GM12878 (cell line): ENCODE results near the gene FAM76B. TPM values are rescaled to one million over a fixed set of nuclear protein-coding genes. Genes with fewer than 3 reads are reported as not detected.

ENCODE experiments used
- ATAC-seq: fragments of 200-7000 bp; cut with Tn5 transposase; 3 replicates; pipeline ENCODE4 v1.9.1; 2020; ENCODE audit warnings: mild to moderate bottlenecking, moderate library complexity
- BruUV-seq: library from RNA; stranded (reverse); fragments of 400-500 nt; replicated peaks from 2 replicates; lab custom pipeline; 2021; lab: Mats Ljungman, UMichigan
- CTCF ChIA-PET: fragments of 300-600 bp; sonication (Branson Sonifier 250); formaldehyde crosslinking; extraction: SDS; loops from one replicate; lab custom pipeline; 2021; ENCODE audit warnings: inconsistent platforms; lab: Yijun Ruan, JAX
- POLR2A ChIA-PET: fragments of 350-600 bp; formaldehyde crosslinking; extraction: SDS; loops from one replicate; lab custom pipeline; 2021; ENCODE audit warnings: inconsistent platforms; lab: Charles Lee
- RAD21 ChIA-PET: fragments of 300-600 bp; sonication (Branson Sonifier 250); formaldehyde crosslinking; loops from one replicate; lab custom pipeline; 2023; ENCODE audit warnings: antibody characterized with exemption; ENCODE audit not compliant: unreplicated experiment; lab: Charles Lee
- SMC1A ChIA-PET: fragments of 300-600 bp; sonication (Branson Sonifier 250); formaldehyde crosslinking; loops from one replicate; lab custom pipeline; 2023; ENCODE audit not compliant: unreplicated experiment, uncharacterized antibody; lab: Charles Lee
- DNase-seq: peaks from one replicate; pipeline ENCODE4 v3.0.0-alpha.2; 2011; ENCODE audit warnings: low read depth, low spot score
- FAIRE-seq: peaks from 3 replicates; lab custom pipeline; 2011; peaks lifted over from hg19 to GRCh38; lab: Jason Lieb, UNC
- H2AFZ ChIP-seq: 2 replicates; pipeline ENCODE4 v1.6.0; 2011; ENCODE audit warnings: low read depth, low read length, control low read depth; ENCODE audit not compliant: control insufficient read depth
- H3K27ac ChIP-seq: 2 replicates; pipeline ENCODE4 v1.5.1; 2011; ENCODE audit warnings: control low read depth; ENCODE audit not compliant: control insufficient read depth, insufficient read depth
- H3K27me3 ChIP-seq, 2 experiments: replicated peaks in 1 of 2; 2 replicates each; pipeline versions ENCODE4 v1.6.0 to v1.6.1; 2011; ENCODE audit warnings: low read length in 1 of 2; ENCODE audit not compliant: control insufficient read depth in 2 of 2, insufficient read depth in 2 of 2
- H3K36me3 ChIP-seq, 2 experiments: 2 replicates each; pipeline ENCODE4 v1.5.1; 2011; ENCODE audit warnings: low read length in 1 of 2; ENCODE audit not compliant: control insufficient read depth in 2 of 2, insufficient read depth in 2 of 2
- H3K4me1 ChIP-seq: 2 replicates; pipeline ENCODE4 v1.6.1; 2011; ENCODE audit warnings: mild to moderate bottlenecking, low read length, moderate library complexity, mixed read lengths; ENCODE audit not compliant: control insufficient read depth, insufficient read depth
- H3K4me2 ChIP-seq: 2 replicates; pipeline ENCODE4 v1.6.0; 2011; ENCODE audit warnings: control low read depth; ENCODE audit not compliant: control insufficient read depth, insufficient read depth
- H3K4me3 ChIP-seq: fragments of 200-600 bp; sonication (generic); 2 replicates; pipeline ENCODE4 v1.5.1; 2016
- H3K79me2 ChIP-seq: 2 replicates; pipeline ENCODE4 v1.6.0; 2011; ENCODE audit warnings: low read length; ENCODE audit not compliant: control insufficient read depth, insufficient read depth
- H3K9ac ChIP-seq: 2 replicates; pipeline ENCODE4 v1.8.0; 2011; ENCODE audit warnings: low read length, control low read depth, mixed read lengths; ENCODE audit not compliant: control insufficient read depth, insufficient read depth
- H3K9me3 ChIP-seq: replicated peaks from 3 replicates; pipeline ENCODE4 v1.5.1; 2011; ENCODE audit warnings: mild to moderate bottlenecking, low read length; ENCODE audit not compliant: control insufficient read depth, insufficient read depth
- H4K20me1 ChIP-seq: 2 replicates; pipeline ENCODE4 v1.6.0; 2011; ENCODE audit not compliant: control insufficient read depth, insufficient read depth
- BRCA1 ChIP-seq: IDR thresholded peaks from 2 replicates; pipeline ENCODE4 v1.6.1; 2011; ENCODE audit warnings: low read depth, low read length, improper control_type of control experiment
- DPF2 ChIP-seq: fragments of 450-650 bp; IDR thresholded peaks from 2 replicates; pipeline ENCODE4 v1.6.1; 2017; ENCODE audit warnings: mild to moderate bottlenecking
- GATAD2B ChIP-seq: fragments of 450-650 bp; conservative IDR thresholded peaks from 2 replicates; pipeline ENCODE4 v1.6.1; 2017; ENCODE audit warnings: low read depth, mild to moderate bottlenecking, moderate library complexity
- MAX ChIP-seq: IDR thresholded peaks from 2 replicates; pipeline ENCODE4 v1.6.1; 2012; ENCODE audit warnings: low read depth, low read length, improper control_type of control experiment
- SMAD1 ChIP-seq: fragments of 450-650 bp; IDR thresholded peaks from 2 replicates; pipeline ENCODE4 v1.6.1; 2018; ENCODE audit warnings: mild to moderate bottlenecking, low read depth; ENCODE audit not compliant: partially characterized antibody
- WGBS: methylation state at CpG from one replicate; pipeline ENCODE4 v1.1.6; 2016; ENCODE audit warnings: low lambda C conversion rate; ENCODE audit not compliant: insufficient replicate concordance, insufficient coverage; ENCODE audit errors: missing lambda C conversion rate; 5-methylcytosine and 5-hydroxymethylcytosine counted together
- in situ Hi-C: fragments of 300-500 bp; cut with MboI; formaldehyde crosslinking; loops from 9 replicates; pipeline ENCODE4 v1.14.3; 2018; ENCODE audit warnings: mixed read lengths
- intact Hi-C: fragments of 100-400 bp; cut with micrococcal nuclease; formaldehyde crosslinking; loops from one replicate; pipeline ENCODE4 v1.14.2; 2022; ENCODE audit not compliant: unreplicated experiment
- polyA plus RNA-seq, 11 experiments: library from polyadenylated mRNA; depleted of rRNA in 4 of 11; unstranded in 6 of 11; stranded (reverse) in 5 of 11; fragments of >200 nt; fragmentation: Nextera tagmentation in 4 of 11; fragmentation: Illumina TruSeq in 1 of 11; extraction: Ambion mirVana in 4 of 11; extraction: Trizol in 1 of 11; gene quantifications; 1 replicate in 1 of 11; 2 replicates in 10 of 11; pipeline versions ENCODE4 v1.2.1 to v1.2.3, GENCODE V29; 2011 to 2016; ENCODE audit warnings: inconsistent platforms in 2 of 11, missing spikeins in 2 of 11, low read depth in 1 of 11
- total RNA-seq, 4 experiments: library from RNA; depleted of rRNA in 3 of 4; stranded (reverse); fragments of >200 nt in 3 of 4; fragmentation: Illumina TruSeq in 1 of 4; extraction: Trizol in 1 of 4; gene quantifications; 2 replicates each; pipeline versions ENCODE4 v1.2.1 to v1.2.3, GENCODE V29; 2013 to 2021
- TF ChIP-seq, protein P1 (sequence below): fragments of 450-650 bp; IDR thresholded peaks from 2 replicates; pipeline ENCODE4 v1.6.1; 2017; ENCODE audit warnings: mild to moderate bottlenecking, moderate library complexity

Gene FAM76B
- total and polyA plus RNA-seq, 10 of the 15 experiments (the other 5 are each of a cell fraction or from before 2014, with no cell fraction given) = 13.5 to 56.8 (median 28.4) TPM

DNA sequence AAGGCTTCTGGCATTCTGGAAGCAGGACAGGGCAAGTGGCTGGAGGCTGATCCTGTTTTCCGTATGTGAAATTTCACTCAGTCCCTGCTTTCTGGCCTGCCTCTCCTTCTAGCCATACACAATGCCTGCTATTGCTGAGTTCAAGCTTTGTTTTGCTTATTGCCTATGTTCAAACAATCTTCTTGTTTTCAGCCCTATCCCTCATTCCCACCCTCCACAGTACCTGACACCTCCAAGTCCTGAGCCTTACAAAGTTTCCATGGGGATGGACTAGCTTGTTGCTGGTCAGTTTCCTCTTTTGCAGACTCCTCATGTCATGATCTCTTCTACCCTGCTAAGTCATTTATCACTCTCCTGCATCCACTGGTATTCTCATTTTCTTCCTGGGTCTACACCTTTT is 38.1 kb downstream of the FAM76B start:
- no peaks in the 10 kb centered on the region for H3K36me3 ChIP-seq
- TF ChIP-seq BRCA1 = no peak
- no peak for TF ChIP-seq MAX
- TF ChIP-seq GATAD2B = no peak
- no peak for TF ChIP-seq DPF2
- TF ChIP-seq, protein P1, sequence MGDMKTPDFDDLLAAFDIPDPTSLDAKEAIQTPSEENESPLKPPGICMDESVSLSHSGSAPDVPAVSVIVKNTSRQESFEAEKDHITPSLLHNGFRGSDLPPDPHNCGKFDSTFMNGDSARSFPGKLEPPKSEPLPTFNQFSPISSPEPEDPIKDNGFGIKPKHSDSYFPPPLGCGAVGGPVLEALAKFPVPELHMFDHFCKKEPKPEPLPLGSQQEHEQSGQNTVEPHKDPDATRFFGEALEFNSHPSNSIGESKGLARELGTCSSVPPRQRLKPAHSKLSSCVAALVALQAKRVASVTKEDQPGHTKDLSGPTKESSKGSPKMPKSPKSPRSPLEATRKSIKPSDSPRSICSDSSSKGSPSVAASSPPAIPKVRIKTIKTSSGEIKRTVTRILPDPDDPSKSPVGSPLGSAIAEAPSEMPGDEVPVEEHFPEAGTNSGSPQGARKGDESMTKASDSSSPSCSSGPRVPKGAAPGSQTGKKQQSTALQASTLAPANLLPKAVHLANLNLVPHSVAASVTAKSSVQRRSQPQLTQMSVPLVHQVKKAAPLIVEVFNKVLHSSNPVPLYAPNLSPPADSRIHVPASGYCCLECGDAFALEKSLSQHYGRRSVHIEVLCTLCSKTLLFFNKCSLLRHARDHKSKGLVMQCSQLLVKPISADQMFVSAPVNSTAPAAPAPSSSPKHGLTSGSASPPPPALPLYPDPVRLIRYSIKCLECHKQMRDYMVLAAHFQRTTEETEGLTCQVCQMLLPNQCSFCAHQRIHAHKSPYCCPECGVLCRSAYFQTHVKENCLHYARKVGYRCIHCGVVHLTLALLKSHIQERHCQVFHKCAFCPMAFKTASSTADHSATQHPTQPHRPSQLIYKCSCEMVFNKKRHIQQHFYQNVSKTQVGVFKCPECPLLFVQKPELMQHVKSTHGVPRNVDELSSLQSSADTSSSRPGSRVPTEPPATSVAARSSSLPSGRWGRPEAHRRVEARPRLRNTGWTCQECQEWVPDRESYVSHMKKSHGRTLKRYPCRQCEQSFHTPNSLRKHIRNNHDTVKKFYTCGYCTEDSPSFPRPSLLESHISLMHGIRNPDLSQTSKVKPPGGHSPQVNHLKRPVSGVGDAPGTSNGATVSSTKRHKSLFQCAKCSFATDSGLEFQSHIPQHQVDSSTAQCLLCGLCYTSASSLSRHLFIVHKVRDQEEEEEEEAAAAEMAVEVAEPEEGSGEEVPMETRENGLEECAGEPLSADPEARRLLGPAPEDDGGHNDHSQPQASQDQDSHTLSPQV = no peak
- TF ChIP-seq SMAD1 = no peak
- TF ChIP-seq, all 136 proteins: peak for 0
- no TSS peak for BruUV-seq
- in situ Hi-C loops = no loop called here
- FAIRE-seq (no peak), ATAC-seq (no peak), DNase-seq (no peak)
- Histone ChIP-seq H4K20me1 (no peaks in the 10 kb centered on the region), H2AFZ (no peak overlapping the region), H3K27me3 (no peaks in the 10 kb centered on the region), H3K9me3 (no peaks in the 10 kb centered on the region), H3K4me2 (no peak overlapping the region), H3K9ac (no peak overlapping the region), H3K4me3 (no peak overlapping the region), H3K4me1 (no peaks in the 10 kb centered on the region), H3K27ac (no peak overlapping the region), H3K79me2 (no peaks in the 10 kb centered on the region)
- ChIA-PET RAD21 (interaction anchor here (0.8 to 1.3 kb wide), 2 partner anchors 10 to 595 kb away, joined by 3 read pairs; no protein-coding TSS in a partner anchor), POLR2A (no interaction called here), SMC1A (interaction anchor here (0.6 to 2.2 kb wide), 3 partner anchors 11 to 585 kb away, joined by 3 to 10 read pairs (median 6); no protein-coding TSS in a partner anchor), CTCF (interaction anchor here (0.5 to 1.8 kb wide), 4 partner anchors 11 to 42 kb away, joined by 3 to 8 read pairs (median 4); no protein-coding TSS in a partner anchor)
- whole genome bisulfite sequencing = 86% methylated on average over 1 of the region's 1 CpG
- intact Hi-C loops = no loop called here
